ENCODE measurements around the gene SYCP2. TPM values are rescaled to one million over a fixed set of nuclear protein-coding genes. Genes with fewer than 3 reads are reported as not detected.

SYCP2 gene
- total and polyA plus RNA-seq, 2 of the 8 experiments (the other 6 are each of a cell fraction or from before 2014, with no cell fraction given): 0.02 to 0.50 TPM

GRCh38 chr20:59933849-59934585 lies 580 bp upstream of the SYCP2 start (continued):
- TF ChIP-seq BCL11A (IDR thresholded peaks at IDR 0.05; ENCODE audit: low read depth in 2 of 2, low read length in 2 of 2): no peak
- no peak for TF ChIP-seq KDM5A (IDR thresholded peaks at IDR 0.05; ENCODE audit: low read length)
- no peak for TF ChIP-seq TAF7 (optimal IDR thresholded peaks at IDR 0.05; ENCODE audit: borderline replicate concordance, low read depth, low read length)
- no peak for TF ChIP-seq ATF2 (IDR thresholded peaks at IDR 0.05; ENCODE audit: low read length)
- TF ChIP-seq CREB1 (IDR thresholded peaks at IDR 0.05): no peak

Measured in H1 (cell line).